ENCODE results near the gene CLDN22. TPM values are rescaled to one million over a fixed set of nuclear protein-coding genes. Genes with fewer than 3 reads are reported as not detected.

CLDN22 gene
- total and polyA plus RNA-seq, 9 of the 15 experiments (the other 6 are each of a cell fraction or from before 2014, with no cell fraction given) = 0.21 TPM; not detected in 8

DNA sequence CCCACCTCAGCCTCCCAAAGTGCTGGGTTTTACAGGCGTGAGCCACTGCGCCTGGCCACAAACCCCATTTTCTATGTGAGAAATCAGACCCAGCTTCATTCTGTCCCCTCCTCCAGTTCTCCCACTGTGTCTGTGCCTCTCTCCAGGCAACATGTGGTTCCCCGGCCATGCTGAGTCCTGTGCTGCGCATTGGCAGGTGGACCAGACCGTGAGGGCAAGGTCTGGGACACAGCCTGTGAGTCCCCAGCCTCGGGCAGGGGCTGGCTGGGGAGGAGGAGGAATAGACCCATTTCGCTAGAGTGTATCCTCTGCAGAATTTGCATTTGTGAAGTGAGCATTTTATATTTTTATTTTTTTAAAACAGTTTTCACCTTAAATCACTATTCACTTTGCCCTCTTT lies 23.7 kb upstream of the CLDN22 start (continued):
- TF ChIP-seq CEBPG (CRISPR knock-in tag; IDR thresholded peaks at IDR 0.05) = no peak
- no peak for TF ChIP-seq CEBPG (tag; conservative IDR thresholded peaks at IDR 0.05 in 1 of 2, IDR thresholded peaks at IDR 0.05 in 1 of 2)
- TF ChIP-seq, protein P1, sequence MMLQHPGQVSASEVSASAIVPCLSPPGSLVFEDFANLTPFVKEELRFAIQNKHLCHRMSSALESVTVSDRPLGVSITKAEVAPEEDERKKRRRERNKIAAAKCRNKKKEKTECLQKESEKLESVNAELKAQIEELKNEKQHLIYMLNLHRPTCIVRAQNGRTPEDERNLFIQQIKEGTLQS (IDR thresholded peaks at IDR 0.05) = no peak
- TF ChIP-seq, protein P1 (CRISPR knock-in tag; conservative IDR thresholded peaks at IDR 0.05) = no peak
- TF ChIP-seq, protein P2, sequence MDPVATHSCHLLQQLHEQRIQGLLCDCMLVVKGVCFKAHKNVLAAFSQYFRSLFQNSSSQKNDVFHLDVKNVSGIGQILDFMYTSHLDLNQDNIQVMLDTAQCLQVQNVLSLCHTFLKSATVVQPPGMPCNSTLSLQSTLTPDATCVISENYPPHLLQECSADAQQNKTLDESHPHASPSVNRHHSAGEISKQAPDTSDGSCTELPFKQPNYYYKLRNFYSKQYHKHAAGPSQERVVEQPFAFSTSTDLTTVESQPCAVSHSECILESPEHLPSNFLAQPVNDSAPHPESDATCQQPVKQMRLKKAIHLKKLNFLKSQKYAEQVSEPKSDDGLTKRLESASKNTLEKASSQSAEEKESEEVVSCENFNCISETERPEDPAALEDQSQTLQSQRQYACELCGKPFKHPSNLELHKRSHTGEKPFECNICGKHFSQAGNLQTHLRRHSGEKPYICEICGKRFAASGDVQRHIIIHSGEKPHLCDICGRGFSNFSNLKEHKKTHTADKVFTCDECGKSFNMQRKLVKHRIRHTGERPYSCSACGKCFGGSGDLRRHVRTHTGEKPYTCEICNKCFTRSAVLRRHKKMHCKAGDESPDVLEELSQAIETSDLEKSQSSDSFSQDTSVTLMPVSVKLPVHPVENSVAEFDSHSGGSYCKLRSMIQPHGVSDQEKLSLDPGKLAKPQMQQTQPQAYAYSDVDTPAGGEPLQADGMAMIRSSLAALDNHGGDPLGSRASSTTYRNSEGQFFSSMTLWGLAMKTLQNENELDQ (CRISPR knock-in tag; IDR thresholded peaks at IDR 0.05; ENCODE audit: borderline replicate concordance) = no peak
- no peak for TF ChIP-seq THRAP3 (IDR thresholded peaks at IDR 0.05; ENCODE audit: borderline replicate concordance)
- no peak for TF ChIP-seq ZKSCAN8 (CRISPR knock-in tag; IDR thresholded peaks at IDR 0.05)
- TF ChIP-seq, protein P3, sequence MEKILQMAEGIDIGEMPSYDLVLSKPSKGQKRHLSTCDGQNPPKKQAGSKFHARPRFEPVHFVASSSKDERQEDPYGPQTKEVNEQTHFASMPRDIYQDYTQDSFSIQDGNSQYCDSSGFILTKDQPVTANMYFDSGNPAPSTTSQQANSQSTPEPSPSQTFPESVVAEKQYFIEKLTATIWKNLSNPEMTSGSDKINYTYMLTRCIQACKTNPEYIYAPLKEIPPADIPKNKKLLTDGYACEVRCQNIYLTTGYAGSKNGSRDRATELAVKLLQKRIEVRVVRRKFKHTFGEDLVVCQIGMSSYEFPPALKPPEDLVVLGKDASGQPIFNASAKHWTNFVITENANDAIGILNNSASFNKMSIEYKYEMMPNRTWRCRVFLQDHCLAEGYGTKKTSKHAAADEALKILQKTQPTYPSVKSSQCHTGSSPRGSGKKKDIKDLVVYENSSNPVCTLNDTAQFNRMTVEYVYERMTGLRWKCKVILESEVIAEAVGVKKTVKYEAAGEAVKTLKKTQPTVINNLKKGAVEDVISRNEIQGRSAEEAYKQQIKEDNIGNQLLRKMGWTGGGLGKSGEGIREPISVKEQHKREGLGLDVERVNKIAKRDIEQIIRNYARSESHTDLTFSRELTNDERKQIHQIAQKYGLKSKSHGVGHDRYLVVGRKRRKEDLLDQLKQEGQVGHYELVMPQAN (IDR thresholded peaks at IDR 0.05; ENCODE audit: borderline replicate concordance) = no peak

All from K562 (cell line).